ENCODE results near the gene NPW. TPM values are rescaled to one million over a fixed set of nuclear protein-coding genes. Genes with fewer than 3 reads are reported as not detected.

The NPW gene
- total and polyA plus RNA-seq, 9 of the 15 experiments (the other 6 are each of a cell fraction or from before 2014, with no cell fraction given) = 0.14 to 4.0 (median 2.6) TPM; not detected in 4

- H3K4me1 ChIP-seq (replicated peaks in 1 of 2; ENCODE audit: control insufficient read depth in 2 of 2, insufficient read depth in 2 of 2, low read length in 2 of 2) = peaks cover 9 to 94% of the 10 kb centered on the region in 2 experiments
- POLR2A ChIA-PET = interaction anchor here (0.5 to 1.6 kb wide), 6 partner anchors 9 to 117 kb away, joined by 3 to 6 read pairs (median 4); partner anchors contain the start of genes NTHL1, RPS2 and TSC2
- ATAC-seq (no peak), DNase-seq (ENCODE audit: extremely low read depth in 1 of 4, low spot score in 3 of 4) (no peak), FAIRE-seq (no peak)
- H3K4me2 ChIP-seq (ENCODE audit: insufficient read depth, low read length) = no peak overlapping the region
- H4K20me1 ChIP-seq (replicated peaks; ENCODE audit: control insufficient read depth, insufficient read depth, low read length) = no peaks in the 10 kb centered on the region
- no peaks in the 10 kb centered on the region for H3K27me3 ChIP-seq (ENCODE audit: control insufficient read depth in 2 of 2, insufficient read depth in 2 of 2, low read length in 2 of 2)
- no peaks in the 10 kb centered on the region for H3K9me3 ChIP-seq (replicated peaks; ENCODE audit: control insufficient read depth, insufficient read depth, low read depth, low read length)
- CTCF ChIA-PET (ENCODE audit: low intra/inter-chr PET ratio) = interaction anchor here (0.6 kb wide), 1 partner anchor 644 kb away, joined by 3 read pairs; no protein-coding TSS in a partner anchor
- intact Hi-C loops (cut with micrococcal nuclease) = no loop called here
- no peaks in the 10 kb centered on the region for H3K9me1 ChIP-seq (ENCODE audit: control insufficient read depth, insufficient read depth, low read length)
- peaks cover 16% of the 10 kb centered on the region; the same call in 1 of the 3 replicates for H3K36me3 ChIP-seq (ENCODE audit: control insufficient read depth, insufficient read depth, low read length)
- 91% methylated on average over 18 of the region's 29 CpGs for whole genome bisulfite sequencing (ENCODE audit: insufficient coverage, low coverage, missing lambda C conversion rate)
- no peak overlapping the region for H2AFZ ChIP-seq (ENCODE audit: low read depth, low read length)
- in situ Hi-C loops (cut with MboI) = no loop called here
- BruUV-seq (replicated peaks) = no TSS peak
- H3K27ac ChIP-seq (ENCODE audit: extremely low read depth, low read depth, low read length) = no peak overlapping the region
- TF ChIP-seq ZEB2 (IDR thresholded peaks at IDR 0.05) (no peak), POLR2G (IDR thresholded peaks at IDR 0.05; ENCODE audit: low read depth, low read length) (peak; percentile 35; the same call in 1 of the 2 replicates), ZNF316 (IDR thresholded peaks at IDR 0.05) (no peak), THRAP3 (IDR thresholded peaks at IDR 0.05; ENCODE audit: borderline replicate concordance) (no peak), PHB (CRISPR knock-in tag; IDR thresholded peaks at IDR 0.05) (no peak)
- peaks cover 8% of the 10 kb centered on the region; the same call in 1 of the 3 replicates for H3K79me2 ChIP-seq (ENCODE audit: control insufficient read depth, insufficient read depth, low read length)
- H3K4me3 ChIP-seq = no peak overlapping the region
- H3K9ac ChIP-seq (ENCODE audit: insufficient read depth in 1 of 2, low read depth in 2 of 2, low read length in 2 of 2) = peak overlapping the region in 1 of 2 experiments; percentile 43; a peak in 1 of 4 replicates
Measured at GRCh38 chr16:2037647-2038381, 18.2 kb downstream of the NPW start.

Measured in K562 (cell line).